ENCODE data around the gene CLTCL1. TPM values are rescaled to one million over a fixed set of nuclear protein-coding genes. Genes with fewer than 3 reads are reported as not detected.

The CLTCL1 gene
- total and polyA plus RNA-seq, 9 of the 15 experiments (the other 6 are each of a cell fraction or from before 2014, with no cell fraction given) = 1.1 to 11.7 (median 5.0) TPM

- no peak for TF ChIP-seq ZBTB26 (CRISPR knock-in tag; IDR thresholded peaks at IDR 0.05)
- TF ChIP-seq SPI1 (IDR thresholded peaks at IDR 0.05; ENCODE audit: borderline replicate concordance, low read depth, low read length) = 0 out of 2 replicates have a peak, but pooled peaks have one; percentile 6
- no peak for TF ChIP-seq ZC3H11A (IDR thresholded peaks at IDR 0.05; ENCODE audit: low read depth, low read length)
These were observed 124.2 kb downstream of the CLTCL1 start (continued) for GRCh38 chr22:19167106-19167869.

GRCh38 chr22:19166421-19166820, 125.1 kb downstream of the CLTCL1 start:
- Histone ChIP-seq H3K9me1 (ENCODE audit: control insufficient read depth, insufficient read depth, low read length) (no peaks in the 10 kb centered on the region), H3K27me3 (ENCODE audit: control insufficient read depth in 2 of 2, insufficient read depth in 2 of 2, low read length in 2 of 2) (peaks cover 33 to 58% of the 10 kb centered on the region in 2 experiments), H2AFZ (ENCODE audit: low read depth, low read length) (no peak overlapping the region), H3K27ac (ENCODE audit: extremely low read depth, low read depth, low read length) (no peak overlapping the region), H3K4me2 (ENCODE audit: insufficient read depth, low read length) (no peak overlapping the region), H3K4me3 (no peak overlapping the region), H3K79me2 (ENCODE audit: control insufficient read depth, insufficient read depth, low read length) (peaks cover 11% of the 10 kb centered on the region), H3K36me3 (ENCODE audit: control insufficient read depth, insufficient read depth, low read length) (no peaks in the 10 kb centered on the region), H4K20me1 (replicated peaks; ENCODE audit: control insufficient read depth, insufficient read depth, low read length) (peaks cover 7% of the 10 kb centered on the region; the same call in 1 of the 2 replicates), H3K4me1 (replicated peaks in 1 of 2; ENCODE audit: control insufficient read depth in 2 of 2, insufficient read depth in 2 of 2, low read length in 2 of 2) (peaks cover 18 to 32% of the 10 kb centered on the region in 2 experiments), H3K9me3 (replicated peaks; ENCODE audit: control insufficient read depth, insufficient read depth, low read depth, low read length) (peaks cover 9% of the 10 kb centered on the region), H3K9ac (ENCODE audit: insufficient read depth in 1 of 2, low read depth in 2 of 2, low read length in 2 of 2) (peak overlapping the region in 1 of 2 experiments; percentile 60; a peak in 1 of 4 replicates)
- WGBS (ENCODE audit: insufficient coverage, low coverage, missing lambda C conversion rate) = 3% methylated on average over 8 of the region's 8 CpGs
- intact Hi-C loops (cut with micrococcal nuclease) = no loop called here
- DNase-seq (ENCODE audit: extremely low read depth in 1 of 4, low spot score in 3 of 4) = no peak
- FAIRE-seq = no peak
- ATAC-seq = no peak
- in situ Hi-C loops (cut with MboI) = no loop called here
- POLR2A ChIA-PET = interaction anchor here (1.0 to 4.5 kb wide), 5 partner anchors 9 to 463 kb away, joined by 3 to 64 read pairs (median 3); partner anchors contain the start of genes ESS2 and SLC25A1
- BruUV-seq (replicated peaks) = no TSS peak
- CTCF ChIA-PET (ENCODE audit: low intra/inter-chr PET ratio) = no interaction called here
- TF ChIP-seq CXXC5 (CRISPR knock-in tag; IDR thresholded peaks at IDR 0.05) (0 out of 2 replicates have a peak, but pooled peaks have one; percentile 20), GATA2 (CRISPR knock-in tag; IDR thresholded peaks at IDR 0.05) (no peak), ZNF354B (CRISPR knock-in tag; IDR thresholded peaks at IDR 0.05) (no peak), C11orf30 (IDR thresholded peaks at IDR 0.05; ENCODE audit: low read depth) (no peak), MBD1 (CRISPR knock-in tag; IDR thresholded peaks at IDR 0.05) (no peak), VEZF1 (CRISPR knock-in tag; IDR thresholded peaks at IDR 0.05) (no peak), HINFP (tag; conservative IDR thresholded peaks at IDR 0.05; ENCODE audit: low read depth) (no peak), MYNN (IDR thresholded peaks at IDR 0.05) (no peak), MYNN (CRISPR knock-in tag; IDR thresholded peaks at IDR 0.05) (no peak), ZNF436 (CRISPR knock-in tag; IDR thresholded peaks at IDR 0.05) (no peak), TRIM28 (IDR thresholded peaks at IDR 0.05) (no peak)
